ENCODE measurements around the gene MAGI1.
"Not testable (repeated sequence)": the region's sequence is repeated elsewhere in the genome, so short reads cannot be mapped to it uniquely, and the experiment has no call there.

The MAGI1 gene

DNA sequence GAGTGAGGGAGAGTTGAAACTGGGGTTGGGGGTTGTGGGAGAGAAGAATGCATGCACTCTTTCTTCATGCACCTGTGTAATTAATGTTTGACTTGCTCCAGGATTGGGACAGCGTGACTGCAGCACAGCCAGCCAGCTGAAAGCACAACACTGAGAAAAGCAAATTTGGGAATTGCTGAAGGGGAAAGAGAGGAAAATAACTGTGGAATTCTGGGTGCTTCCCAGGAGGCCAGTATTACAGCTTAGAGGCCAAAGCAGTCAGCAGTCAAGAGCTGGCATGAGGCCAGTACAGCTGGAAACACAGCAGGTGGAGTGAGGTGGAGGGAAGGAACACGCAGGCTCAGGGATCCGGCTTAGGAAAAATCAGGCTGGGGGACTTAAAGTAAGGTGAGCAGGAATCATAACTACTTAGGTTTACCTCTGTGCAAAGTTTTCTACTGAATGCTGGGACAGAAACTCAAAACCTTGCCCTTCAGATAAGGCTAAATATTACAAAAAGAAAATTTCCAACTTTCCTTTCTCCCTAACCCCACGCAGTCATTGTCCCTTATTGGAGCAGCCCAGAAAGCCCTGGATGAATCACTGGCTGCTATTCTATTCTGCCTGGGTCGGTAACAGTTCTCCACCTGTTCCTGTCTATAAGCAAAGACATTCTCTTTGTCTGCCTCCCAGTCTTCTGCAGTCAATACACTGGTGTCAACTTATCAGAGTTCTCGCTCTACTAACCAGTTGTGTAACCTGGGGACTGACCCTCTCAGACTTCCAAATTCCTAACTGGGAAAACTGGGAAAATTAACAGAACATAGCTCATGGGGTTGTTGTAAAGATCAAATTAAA is 167.2 kb downstream of the MAGI1 start:
- no peak for DNase-seq

DNA sequence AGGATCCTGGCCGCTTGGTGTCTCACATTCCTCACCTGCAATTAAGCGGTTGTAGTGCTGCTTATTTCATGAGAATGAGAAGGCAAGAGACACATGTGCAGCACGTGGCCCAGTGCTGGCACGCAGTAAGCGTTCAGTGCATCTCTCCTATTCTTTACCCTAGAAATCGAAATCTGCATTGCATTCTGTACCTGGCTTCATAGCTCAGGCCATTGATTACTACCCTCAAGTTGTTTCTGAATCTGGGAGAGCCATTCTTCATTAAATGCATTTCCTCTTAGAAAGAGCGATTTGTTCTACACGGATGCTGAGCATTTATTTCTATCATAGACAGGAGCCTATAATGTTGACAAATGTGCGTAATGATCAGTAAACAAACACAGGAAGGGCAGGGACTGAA is 168.9 kb downstream of the MAGI1 start:
- DNase-seq, result no peak

DNA sequence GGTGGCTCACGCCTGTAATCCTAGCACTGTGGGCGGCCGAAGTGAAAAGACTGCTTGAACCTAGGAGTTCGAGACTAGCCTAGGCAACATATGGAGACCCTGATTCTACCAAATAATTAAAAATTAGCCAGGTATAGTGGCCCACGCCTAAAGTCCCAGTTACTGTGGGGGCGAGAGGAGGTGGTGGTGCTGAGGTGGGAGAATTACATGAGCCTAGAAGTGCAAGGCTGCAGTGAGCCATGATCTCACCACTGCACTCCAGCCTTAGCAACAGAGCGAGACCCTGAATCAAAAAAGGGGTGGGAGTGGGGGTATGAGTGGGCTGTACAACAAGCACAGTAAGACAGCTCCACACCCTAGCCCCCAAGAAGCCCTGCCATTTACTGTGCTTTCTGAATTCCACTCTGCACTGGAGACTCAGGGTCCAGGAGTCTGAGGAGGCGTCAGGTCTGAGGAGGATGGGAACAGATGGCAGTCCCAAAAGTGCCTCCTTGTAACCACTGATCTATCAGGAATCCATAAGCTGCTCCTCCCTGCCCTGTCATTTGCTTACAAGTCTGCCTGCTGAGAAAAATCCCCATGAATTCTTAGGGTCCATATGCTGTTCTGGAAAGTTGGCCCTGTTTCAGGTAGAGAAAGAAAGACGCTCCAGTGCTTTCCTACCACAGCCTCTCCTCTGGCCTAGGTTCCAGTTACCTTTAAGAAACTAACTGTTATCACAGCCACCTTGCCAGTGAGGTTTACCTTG is 171.1 kb downstream of the MAGI1 start:
- DNase-seq, result no peak

DNA sequence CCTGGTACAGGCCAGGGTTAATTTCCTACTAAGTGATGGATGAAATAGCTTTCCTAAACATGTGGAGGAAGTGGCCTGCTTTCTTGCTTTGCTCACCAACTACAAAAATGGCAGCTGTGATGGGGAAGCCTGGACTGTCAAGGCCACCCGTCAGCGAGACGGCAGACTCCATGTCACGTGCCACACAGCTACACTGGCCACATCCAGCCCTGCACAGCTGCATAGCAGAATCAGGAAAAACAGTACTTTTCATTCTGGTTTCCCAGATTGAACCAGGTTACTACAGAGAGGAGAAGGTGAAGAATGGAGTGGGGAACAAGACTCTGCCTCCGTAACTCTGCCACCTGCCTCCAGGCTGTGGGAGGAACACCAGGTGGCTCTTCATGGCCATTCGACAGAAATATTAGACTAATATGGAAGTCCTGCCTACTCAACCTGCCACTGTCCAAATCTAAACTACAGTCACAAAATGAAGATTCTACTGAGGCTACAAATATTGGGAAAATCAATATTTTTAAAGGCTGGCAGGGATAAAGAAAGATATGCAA is 174.3 kb downstream of the MAGI1 start:
- DNase-seq, result no peak

DNA sequence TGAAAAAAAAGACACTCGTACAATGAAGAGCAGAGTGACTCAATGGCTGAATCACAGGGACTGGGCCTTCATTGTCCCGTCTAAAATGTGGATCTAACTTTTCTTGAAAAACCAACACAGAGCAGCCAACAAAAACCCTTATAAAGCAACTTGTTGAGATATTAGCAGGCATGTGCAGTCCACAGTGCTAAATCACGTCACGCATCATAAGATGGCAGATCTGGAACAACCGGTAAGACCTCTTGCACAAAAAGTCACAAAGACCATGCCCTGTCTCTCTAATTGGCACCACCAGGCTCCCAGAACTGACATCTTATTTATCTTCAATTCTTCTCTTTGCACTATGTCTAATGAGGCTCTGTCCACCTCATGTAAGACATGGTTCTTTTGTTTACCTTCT is 177.0 kb downstream of the MAGI1 start:
- DNase-seq, result no peak

DNA sequence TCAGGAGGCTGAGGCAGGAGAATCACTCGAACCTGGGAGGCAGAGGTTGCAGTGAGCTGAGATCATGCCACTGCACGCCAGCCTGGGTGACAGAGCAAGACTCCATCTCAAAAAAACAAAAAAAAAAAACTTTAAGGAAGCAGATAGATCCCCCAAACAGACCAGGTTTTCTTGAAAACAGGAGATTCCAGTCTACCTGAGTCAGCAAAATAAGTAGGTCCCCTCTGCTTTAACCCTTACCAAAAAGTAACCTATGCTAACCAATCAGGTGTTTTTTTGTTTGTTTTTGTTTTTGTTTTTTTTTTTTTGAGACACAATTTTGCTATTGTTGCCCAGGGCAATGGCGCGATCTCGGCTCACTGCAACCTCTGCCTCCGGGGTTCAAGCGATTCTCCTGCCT is 179.1 kb downstream of the MAGI1 start:
- DNase-seq, result not testable (repeated sequence)

DNA sequence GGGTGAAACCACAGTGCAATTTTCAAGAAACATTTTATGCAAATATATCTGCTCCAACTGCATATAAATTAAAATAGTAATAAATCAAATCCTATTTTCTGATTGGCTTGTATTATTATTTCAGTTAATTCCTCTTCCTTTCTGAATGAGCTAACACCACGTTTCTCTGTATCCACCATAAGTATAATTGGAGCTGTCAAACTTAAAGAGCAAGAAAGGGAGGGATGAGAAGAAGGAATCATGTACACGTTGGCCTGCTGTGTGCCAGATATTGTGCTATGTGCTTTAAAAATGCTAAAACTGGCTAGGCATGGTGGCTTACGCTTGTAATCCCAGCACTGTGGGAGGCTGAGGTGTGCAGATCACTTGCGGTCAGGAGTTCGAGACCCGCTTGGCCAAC is 180.0 kb downstream of the MAGI1 start:
- DNase-seq, result no peak

DNA sequence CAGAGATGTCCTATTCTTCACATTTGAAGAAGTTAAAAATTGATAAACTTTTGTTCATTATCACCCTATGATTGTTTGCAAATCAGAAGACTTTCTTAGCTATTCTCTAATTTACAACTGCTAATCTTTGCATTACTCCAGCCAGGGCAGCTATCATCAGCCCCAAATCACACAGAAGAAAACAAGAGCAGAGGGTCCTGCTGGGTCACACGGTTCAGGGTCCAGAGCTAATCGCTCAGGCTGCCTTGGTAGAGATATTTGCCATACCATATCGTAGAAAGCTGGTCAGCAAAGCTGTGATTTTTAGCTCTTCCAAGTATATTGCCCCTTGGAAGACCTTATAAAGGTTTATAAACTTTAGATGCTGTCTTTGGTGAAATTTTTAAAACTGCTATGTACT is 181.4 kb downstream of the MAGI1 start:
- DNase-seq, result no peak

DNA sequence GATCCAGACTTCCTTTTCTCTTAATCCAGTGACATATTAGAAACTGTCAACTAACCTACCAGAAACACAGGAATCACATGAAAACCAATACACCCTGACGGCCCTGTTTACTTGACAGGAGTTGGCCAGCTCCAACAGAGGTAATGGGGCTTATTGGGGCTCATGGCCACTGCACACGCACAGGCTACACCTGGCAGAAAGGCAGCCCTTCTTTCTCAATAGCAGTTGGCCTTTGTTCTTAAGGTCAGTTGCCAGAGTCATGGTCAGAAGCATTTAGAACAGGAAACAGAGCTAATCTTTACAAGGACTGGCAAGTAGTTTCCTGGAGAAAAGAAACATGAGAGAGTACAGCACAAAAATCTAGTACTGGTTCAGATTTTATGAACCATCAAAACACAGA is 181.8 kb downstream of the MAGI1 start:
- no peak for DNase-seq

DNA sequence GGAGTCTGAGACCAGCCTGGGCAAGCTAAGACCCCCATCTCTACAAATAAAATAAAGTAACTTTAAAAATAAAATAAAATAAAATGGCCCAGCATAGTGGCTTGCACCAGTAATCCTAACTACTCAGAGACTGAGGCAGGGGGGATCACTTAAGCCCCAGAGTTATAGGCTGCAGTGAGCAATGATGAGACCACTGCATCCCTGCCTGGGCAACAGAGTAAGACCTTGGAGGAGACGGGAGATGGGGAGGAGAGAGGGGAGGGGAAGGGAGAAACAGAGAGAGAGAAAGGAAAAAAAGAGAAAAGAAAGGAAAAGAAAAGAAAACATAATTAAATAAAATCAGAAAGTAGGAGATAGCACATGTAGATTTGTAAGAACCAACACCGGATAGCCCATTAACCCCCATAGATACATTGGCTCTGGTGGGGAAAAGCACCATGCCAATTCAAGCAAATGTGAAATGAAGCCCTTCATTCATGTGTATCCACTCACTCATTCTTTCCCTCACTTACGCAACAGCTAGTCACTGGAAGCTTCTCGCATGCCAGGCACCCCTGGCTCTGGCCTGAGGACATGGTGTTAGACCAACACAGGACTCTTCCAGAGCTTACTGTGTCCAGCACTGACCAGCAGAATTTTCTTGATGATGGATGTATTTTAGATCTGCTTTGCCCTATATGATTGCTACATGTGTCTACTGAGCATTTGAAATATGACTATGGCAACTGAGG is 183.2 kb downstream of the MAGI1 start:
- no peak for DNase-seq

DNA sequence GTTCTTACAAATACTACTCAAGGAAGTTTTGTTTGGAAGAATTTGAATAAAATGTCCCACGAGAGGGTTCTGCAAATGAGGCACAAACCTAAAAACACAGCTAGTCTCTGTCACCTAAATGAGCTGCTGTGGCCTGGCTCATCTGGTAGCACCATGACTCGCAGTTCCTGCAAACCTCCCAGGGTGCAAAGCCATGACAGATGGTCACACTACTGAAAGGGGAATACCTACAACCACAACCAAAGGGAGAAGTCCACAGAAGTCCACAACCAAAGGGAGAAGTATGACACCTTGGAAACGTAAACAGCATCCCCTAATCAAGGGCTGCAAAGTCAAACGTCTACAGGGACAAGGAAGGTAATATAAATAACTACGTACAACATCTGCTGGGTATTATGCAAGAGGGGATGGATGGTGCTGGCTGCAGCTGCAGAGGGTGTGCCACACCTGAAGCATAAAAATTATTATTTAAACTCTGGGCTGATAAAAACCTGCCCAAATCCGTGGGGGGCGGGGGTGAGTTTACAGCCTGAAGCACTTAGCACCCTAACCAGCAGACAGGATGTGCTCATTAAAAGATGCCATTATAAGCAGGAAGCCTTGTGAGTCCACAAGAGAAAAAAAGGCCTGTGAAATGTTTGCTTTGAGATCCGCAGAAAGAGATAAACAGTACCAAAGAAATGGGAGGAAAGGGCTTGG is 184.0 kb downstream of the MAGI1 start:
- no peak for DNase-seq

DNA sequence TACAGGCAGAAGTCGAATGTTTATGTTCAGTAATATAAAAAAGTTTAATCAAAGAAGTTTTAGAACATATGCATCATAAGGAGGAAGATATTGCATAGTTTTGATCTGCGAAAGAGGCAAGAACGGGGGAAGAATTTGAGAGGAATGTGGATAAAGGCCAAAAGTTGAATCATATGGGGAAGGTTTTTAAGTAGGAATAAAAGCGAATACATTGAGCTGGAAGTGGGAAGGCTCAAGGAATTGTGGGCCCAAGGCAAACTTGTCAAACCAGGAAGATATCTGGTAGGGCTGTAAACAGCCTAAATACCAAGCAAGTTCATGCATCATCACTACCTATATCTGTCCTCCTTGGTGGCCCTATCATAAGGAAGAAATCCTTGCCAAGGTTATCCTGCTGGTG is 186.9 kb downstream of the MAGI1 start:
- no peak for DNase-seq

DNA sequence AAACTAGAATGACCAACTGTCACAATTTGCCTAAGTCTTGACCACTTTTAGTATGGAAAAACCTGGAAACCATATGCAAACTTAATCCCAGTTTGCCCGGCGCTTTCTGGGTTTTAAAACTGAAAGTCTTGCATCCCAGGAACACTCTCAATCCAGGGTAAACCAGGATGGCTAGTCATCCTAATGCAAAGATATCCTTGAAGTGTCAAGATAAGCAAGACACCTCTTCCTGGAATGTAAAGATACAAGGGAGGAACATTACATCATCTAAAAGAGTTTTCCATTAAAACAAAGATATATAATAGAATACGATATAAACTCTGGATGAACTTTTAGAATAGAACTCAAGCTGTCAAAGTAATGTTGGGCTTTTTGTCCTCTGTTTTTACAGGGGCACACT is 188.5 kb downstream of the MAGI1 start:
- DNase-seq, result no peak

DNA sequence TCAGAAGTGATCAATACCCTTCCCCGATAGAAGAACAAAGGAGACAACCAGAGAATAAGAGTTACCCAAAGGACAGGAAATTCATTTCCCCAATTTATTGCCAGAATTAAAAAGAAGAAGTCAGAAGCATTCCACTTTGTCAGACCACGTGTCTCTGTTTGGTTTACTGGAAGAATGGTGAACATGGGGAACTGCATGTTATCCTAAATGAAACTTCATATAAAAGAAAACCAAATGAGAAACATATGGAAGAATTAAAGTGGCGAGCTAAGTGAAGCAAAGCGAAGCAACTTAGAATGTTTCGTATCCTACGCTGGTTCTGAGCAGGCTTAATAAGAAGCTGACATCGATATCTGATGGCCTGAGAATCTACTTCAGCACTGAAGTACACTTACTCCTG is 190.7 kb downstream of the MAGI1 start:
- no peak for DNase-seq

DNA sequence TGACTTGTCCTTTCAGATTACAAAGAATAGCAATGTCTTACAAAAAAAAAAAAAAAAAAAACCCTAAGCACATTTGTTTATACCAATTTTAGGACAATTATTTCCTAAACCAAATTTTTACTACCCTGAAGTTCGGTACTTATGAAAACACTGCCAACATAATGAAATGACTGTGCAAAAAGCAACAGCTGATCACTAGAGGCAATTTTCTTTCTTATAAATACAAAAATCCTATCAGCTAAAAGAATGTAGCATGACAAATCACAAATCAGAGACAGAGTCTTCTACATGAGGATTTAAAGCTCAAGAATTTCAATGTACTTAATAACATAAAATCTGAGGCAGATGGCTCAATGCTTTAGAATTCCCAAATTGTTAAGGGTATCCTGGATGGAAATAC is 191.8 kb downstream of the MAGI1 start:
- DNase-seq, result no peak

DNA sequence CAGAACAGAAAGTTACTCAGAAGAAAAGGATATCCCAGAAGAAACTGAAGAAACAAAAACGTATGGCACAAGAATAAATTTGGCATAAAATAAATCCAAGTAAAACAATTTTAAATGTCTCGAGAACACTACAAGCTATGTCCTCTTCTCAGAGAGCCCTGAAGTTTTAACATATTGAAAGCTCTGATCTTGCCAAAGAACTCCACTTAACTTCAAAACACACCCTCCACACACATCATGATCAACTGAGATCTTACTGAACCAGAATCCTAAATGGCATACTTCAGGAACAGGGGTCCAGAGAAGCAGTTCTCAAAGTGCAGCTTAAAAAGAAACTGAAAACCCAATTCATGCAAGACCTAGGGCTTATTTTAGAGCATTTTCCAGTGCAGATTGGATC is 194.3 kb downstream of the MAGI1 start:
- DNase-seq, result no peak

DNA sequence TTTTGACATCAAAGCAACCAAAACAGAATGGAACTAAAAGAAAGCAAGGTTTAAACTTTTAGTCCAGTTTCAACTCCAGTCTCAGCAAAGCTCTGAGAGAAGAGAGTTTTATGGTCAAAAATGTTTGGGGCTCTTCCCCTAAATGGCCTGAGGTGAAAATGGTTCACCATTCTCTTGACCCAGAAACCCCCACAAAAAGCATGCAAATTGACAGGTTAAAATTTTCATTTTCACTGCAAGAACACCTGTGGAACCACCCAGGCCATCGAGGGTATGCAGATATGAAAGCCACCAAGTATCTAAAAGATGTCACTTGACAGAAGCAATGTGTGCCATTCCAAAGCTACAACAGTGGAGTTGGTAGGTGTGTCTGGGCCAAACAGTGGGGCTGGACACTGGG is 195.0 kb downstream of the MAGI1 start:
- DNase-seq, result no peak

DNA sequence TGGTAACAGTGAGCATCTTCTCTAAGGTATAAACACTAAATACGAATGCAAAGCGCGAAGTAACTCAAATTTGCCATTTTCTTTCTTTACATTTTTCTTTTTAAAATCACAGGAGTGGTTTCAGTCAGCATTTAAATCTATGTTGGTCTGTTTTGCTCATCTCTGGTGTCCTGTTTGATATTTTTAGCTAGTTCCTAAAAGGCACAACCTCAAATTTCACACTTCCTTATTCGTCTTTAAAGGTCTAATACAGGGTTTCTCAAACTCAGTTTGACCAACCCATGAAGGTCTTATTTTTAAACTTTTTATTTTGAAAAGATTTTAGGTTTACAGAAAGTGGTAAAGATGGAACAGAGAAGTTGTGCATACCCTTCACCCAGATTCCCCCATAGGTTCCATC is 201.1 kb downstream of the MAGI1 start:
- DNase-seq, result no peak

DNA sequence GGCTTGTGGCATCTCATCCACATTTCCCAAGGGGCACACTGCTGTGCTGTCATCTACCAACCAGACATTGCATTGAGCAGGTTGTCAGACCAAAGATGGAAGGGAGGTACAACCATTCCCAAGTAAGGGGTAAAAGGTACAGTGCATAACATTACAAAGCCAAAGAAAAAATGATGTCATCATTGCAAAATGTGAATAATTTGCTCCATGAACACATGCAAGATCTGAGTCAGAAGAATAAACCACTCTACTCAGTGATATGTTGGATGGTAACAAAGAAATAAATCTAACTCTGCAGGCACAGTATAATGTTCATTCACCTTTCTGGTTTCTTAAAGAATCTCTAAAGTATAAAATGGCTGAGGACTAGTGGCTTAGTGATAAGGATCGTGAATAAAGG is 202.7 kb downstream of the MAGI1 start:
- DNase-seq, result no peak

DNA sequence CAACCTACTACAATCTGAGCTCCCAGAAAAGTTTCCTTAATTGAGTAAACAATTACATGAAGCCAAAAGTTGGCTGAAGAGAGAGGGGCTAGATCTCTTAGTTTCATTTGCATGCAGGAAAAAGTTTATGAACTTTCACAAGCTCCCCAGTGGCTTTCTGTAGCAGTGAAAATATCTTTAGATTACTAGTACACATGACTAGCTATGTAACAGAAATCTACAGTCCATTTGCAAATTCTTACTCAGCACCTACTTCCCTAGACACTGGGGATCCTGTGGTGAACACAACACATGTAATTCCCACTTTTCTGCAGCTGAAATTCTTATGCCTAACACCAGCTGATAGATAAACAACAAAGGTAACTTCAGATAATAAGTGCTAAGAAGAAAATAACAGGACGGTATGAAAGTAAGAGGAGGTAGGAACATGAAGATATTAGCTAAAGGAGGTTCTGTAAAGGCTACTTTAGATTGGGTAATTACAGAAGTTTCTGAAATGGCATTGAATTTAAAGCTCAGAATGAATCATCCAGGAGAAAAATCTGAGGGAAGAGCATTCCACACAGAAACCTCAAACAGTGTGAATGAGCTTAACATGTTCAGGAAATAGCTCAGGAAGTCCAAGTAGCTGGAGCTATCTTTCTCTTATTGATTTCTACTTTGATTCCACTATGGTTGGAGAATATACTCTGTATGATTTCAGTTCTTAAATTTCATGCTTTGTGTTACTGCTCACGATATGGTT is 204.8 kb downstream of the MAGI1 start:
- DNase-seq, result no peak

DNA sequence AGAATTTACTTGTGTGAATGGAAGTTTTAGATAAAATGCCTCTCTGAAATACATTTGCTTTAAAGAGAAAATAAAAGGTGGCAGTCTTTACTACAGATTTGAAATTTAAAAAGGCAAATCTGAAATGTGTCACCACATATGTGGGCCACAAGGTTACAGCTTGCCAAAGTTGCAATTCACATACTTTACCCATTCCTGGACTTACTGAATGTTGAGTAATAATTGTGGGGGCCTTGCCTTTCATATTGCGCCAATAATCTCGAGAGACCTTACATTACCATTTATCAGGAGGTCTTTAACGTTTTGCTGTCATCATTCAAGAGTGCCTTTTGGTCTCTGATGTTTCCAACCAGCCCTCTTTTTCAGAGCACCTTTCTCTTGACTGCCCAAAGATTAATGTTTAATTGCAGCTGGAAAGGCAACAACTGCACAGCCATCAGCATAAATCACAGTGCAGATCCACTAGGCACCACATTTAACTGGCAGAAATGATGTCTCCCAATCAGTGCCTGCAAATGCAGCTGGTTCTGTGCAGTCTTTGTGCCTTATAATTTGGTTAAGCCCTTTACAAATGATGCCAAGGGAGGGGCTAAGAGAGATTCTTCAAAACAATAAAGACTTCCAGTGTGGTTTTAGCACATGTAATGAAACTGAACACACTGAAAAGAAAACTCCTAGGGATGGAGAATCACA is 206.8 kb downstream of the MAGI1 start:
- DNase-seq, result no peak
